Ascending aorta (tissue), 2 donors: ENCODE measurements around the gene NPPC. TPM values are rescaled to one million over a fixed set of nuclear protein-coding genes. Genes with fewer than 3 reads are reported as not detected.
A peak's percentile ranks its signal among the peaks of the same experiment; 100 is the strongest.

Experiments used
- DNase-seq, 2 donors: peaks; one replicate each; pipeline ENCODE4 v3.0.0-alpha.2; 2019; ENCODE audit warnings: low spot score in 2 of 2
- H3K27ac ChIP-seq, 2 donors: fragments of 200-600 bp; sonication (generic); one replicate each; pipeline ENCODE4 v1.5.1; 2016 to 2017; ENCODE audit warnings: mild to moderate bottlenecking in 1 of 2
- H3K27me3 ChIP-seq: fragments of 200-600 bp; sonication (generic); one replicate; pipeline ENCODE4 v1.5.1; 2017
- H3K36me3 ChIP-seq, 2 donors: fragments of 200-600 bp; sonication (generic); one replicate each; pipeline ENCODE4 v1.5.1; 2016
- H3K4me1 ChIP-seq, 2 donors: fragments of 200-600 bp; sonication (generic); one replicate each; pipeline ENCODE4 v1.5.1; 2016 to 2017; ENCODE audit warnings: mild to moderate bottlenecking in 1 of 2
- H3K4me3 ChIP-seq, 2 donors: fragments of 200-600 bp; sonication (generic); one replicate each; pipeline ENCODE4 v1.5.1; 2016 to 2017; ENCODE audit warnings: mild to moderate bottlenecking in 1 of 2
- H3K9me3 ChIP-seq, 2 donors: fragments of 200-600 bp; sonication (generic); one replicate each; pipeline ENCODE4 v1.5.1; 2016
- CTCF ChIP-seq, 3 experiments: fragments of 200-600 bp in 2 of 3; fragments of 450-650 bp in 1 of 3; sonication (generic) in 2 of 3; IDR thresholded peaks; one replicate each; pipeline ENCODE4 v1.5.1; 2016 to 2019; ENCODE audit warnings: antibody characterized with exemption in 3 of 3, mild to moderate bottlenecking in 1 of 3, moderate library complexity in 1 of 3
- intact Hi-C: fragments of 100-400 bp; cut with DNase I; formaldehyde crosslinking; loops from one replicate; pipeline ENCODE4 v1.15.1; 2023
- total RNA-seq: library from RNA; depleted of rRNA; stranded (reverse); fragments of >200 nt; gene quantifications from one replicate; pipeline ENCODE4 v1.1.0, GENCODE V29; 2016

Gene NPPC
- total RNA-seq, 1 donor from 2014 or later = not detected

- intact Hi-C loops = loop anchor here (5.0 to 10.0 kb wide), 2 partner anchors 400 to 598 kb away; partner anchors contain the start of genes CHRND and PRSS56
- Histone ChIP-seq H3K27me3 (no peaks in the 10 kb centered on the region), H3K4me1 (peaks cover 8 to 9% of the 10 kb centered on the region in 2 donors), H3K4me3 (peak overlapping the region; percentile 50 to 63), H3K9me3 (no peaks in the 10 kb centered on the region), H3K27ac (no peak overlapping the region), H3K36me3 (no peaks in the 10 kb centered on the region)
- DNase-seq = peak in 1 of 2 donors; percentile 48
- no peak for TF ChIP-seq CTCF (IDR thresholded peaks at IDR 0.05)
Measured at GRCh38 chr2:231926761-231927565, 767 bp upstream of the NPPC start.

GRCh38 chr2:231925303-231926179 lies 655 bp downstream of the NPPC start:
- intact Hi-C loops = loop anchor here (5.0 to 10.0 kb wide), 2 partner anchors 402 to 599 kb away; partner anchors contain the start of genes CHRND and PRSS56
- H3K27me3 ChIP-seq = no peaks in the 10 kb centered on the region
- DNase-seq = peak in 1 of 2 donors; percentile 80
- H3K9me3 ChIP-seq = no peaks in the 10 kb centered on the region
- no peaks in the 10 kb centered on the region for H3K36me3 ChIP-seq
- no peak overlapping the region for H3K27ac ChIP-seq
- peak; percentile 62 to 87 (median 71) for TF ChIP-seq CTCF (IDR thresholded peaks at IDR 0.05)
- H3K4me3 ChIP-seq = peak overlapping the region; percentile 50 to 63
- peaks cover 8 to 9% of the 10 kb centered on the region in 2 donors for H3K4me1 ChIP-seq

GRCh38 chr2:231924889-231925275 lies 1.3 kb downstream of the NPPC start:
- no peak for TF ChIP-seq CTCF (IDR thresholded peaks at IDR 0.05)
- H3K27me3 ChIP-seq = no peaks in the 10 kb centered on the region
- H3K36me3 ChIP-seq = no peaks in the 10 kb centered on the region
- H3K9me3 ChIP-seq = no peaks in the 10 kb centered on the region
- intact Hi-C loops = loop anchor here (5.0 to 10.0 kb wide), 2 partner anchors 402 to 600 kb away; partner anchors contain the start of genes CHRND and PRSS56
- H3K4me3 ChIP-seq = peak overlapping the region; percentile 50 to 63
- no peak overlapping the region for H3K27ac ChIP-seq
- H3K4me1 ChIP-seq = peaks cover 8 to 9% of the 10 kb centered on the region in 2 donors
- DNase-seq = no peak

GRCh38 chr2:231923951-231924888 lies 2.0 kb downstream of the NPPC start:
- no peak overlapping the region for H3K27ac ChIP-seq
- no peak for TF ChIP-seq CTCF (IDR thresholded peaks at IDR 0.05)
- H3K9me3 ChIP-seq = no peaks in the 10 kb centered on the region
- H3K4me1 ChIP-seq = peaks cover 8 to 9% of the 10 kb centered on the region in 2 donors
- no peaks in the 10 kb centered on the region for H3K27me3 ChIP-seq
- no peak overlapping the region for H3K4me3 ChIP-seq
- intact Hi-C loops = loop anchor here (10.0 kb wide), 1 partner anchor 601 kb away; the partner anchor contains the start of genes CHRND and PRSS56
- H3K36me3 ChIP-seq = no peaks in the 10 kb centered on the region
- no peak for DNase-seq

GRCh38 chr2:231923010-231923344 lies 3.2 kb downstream of the NPPC start:
- Histone ChIP-seq H3K9me3 (no peaks in the 10 kb centered on the region), H3K27ac (no peak overlapping the region), H3K36me3 (no peaks in the 10 kb centered on the region), H3K4me1 (peaks cover 8 to 9% of the 10 kb centered on the region in 2 donors), H3K4me3 (no peak overlapping the region), H3K27me3 (no peaks in the 10 kb centered on the region)
- intact Hi-C loops = loop anchor here (10.0 kb wide), 1 partner anchor 602 kb away; the partner anchor contains the start of genes CHRND and PRSS56
- peak in 1 of 2 donors; percentile 43 for DNase-seq
- no peak for TF ChIP-seq CTCF (IDR thresholded peaks at IDR 0.05)
